Transverse colon (tissue), 4 donors: ENCODE data around the gene ZNF554. TPM values are rescaled to one million over a fixed set of nuclear protein-coding genes. Genes with fewer than 3 reads are reported as not detected.

Experiments
- DNase-seq: peaks from one replicate; pipeline ENCODE4 v3.0.0-alpha.2; 2019
- H3K27ac ChIP-seq, 4 donors: fragments of 200-600 bp; sonication (generic); 2 replicates each; pipeline ENCODE4 v1.5.1; 2016 to 2018; ENCODE audit warnings: inconsistent platforms in 4 of 4
- H3K27me3 ChIP-seq: fragments of 200-600 bp; sonication (generic); 2 replicates; pipeline ENCODE4 v1.5.1; 2017; ENCODE audit warnings: inconsistent platforms
- H3K36me3 ChIP-seq, 4 donors: fragments of 200-600 bp; sonication (generic); 2 replicates each; pipeline ENCODE4 v1.5.1; 2017 to 2019; ENCODE audit warnings: inconsistent platforms in 4 of 4
- H3K4me1 ChIP-seq, 4 donors: fragments of 200-600 bp; sonication (generic); 2 replicates each; pipeline ENCODE4 v1.5.1; 2017 to 2020; ENCODE audit warnings: inconsistent platforms in 4 of 4
- H3K4me3 ChIP-seq, 4 donors: fragments of 200-600 bp; sonication (generic); 1 replicate in 1 of 4; 2 replicates in 3 of 4; pipeline versions ENCODE4 v1.5.1 to v1.6.1; 2017 to 2019; ENCODE audit warnings: inconsistent platforms in 4 of 4
- H3K9me3 ChIP-seq, 2 donors: fragments of 200-600 bp; sonication (generic); 2 replicates each; pipeline ENCODE4 v1.5.1; 2017 to 2019; ENCODE audit warnings: inconsistent platforms in 2 of 2
- CTCF ChIP-seq, 5 experiments: fragments of 200-600 bp in 3 of 5; fragments of 450-650 bp in 2 of 5; sonication (generic) in 3 of 5; IDR thresholded peaks; 1 replicate in 2 of 5; 2 replicates in 3 of 5; pipeline ENCODE4 v1.5.1; 2016 to 2017; ENCODE audit warnings: antibody characterized with exemption in 5 of 5, inconsistent platforms in 3 of 5, mild to moderate bottlenecking in 2 of 5, moderate library complexity in 1 of 5
- EP300 ChIP-seq: sonication (generic); formaldehyde crosslinking; IDR thresholded peaks from one replicate; pipeline ENCODE4 v1.6.1; 2017; ENCODE audit warnings: antibody characterized with exemption, low read depth
- POLR2A ChIP-seq: fragments of 450-650 bp; IDR thresholded peaks from one replicate; pipeline ENCODE4 v1.6.1; 2016; ENCODE audit warnings: antibody characterized with exemption, mild to moderate bottlenecking, moderate library complexity
- POLR2AphosphoS5 ChIP-seq, 3 donors: sonication (generic); formaldehyde crosslinking; IDR thresholded peaks; one replicate each; pipeline ENCODE4 v1.6.1; 2016; ENCODE audit warnings: antibody characterized with exemption in 3 of 3
- WGBS, 2 donors: methylation state at CpG; one replicate each; pipeline ENCODE4 v1.1.5; 2018; ENCODE audit warnings: low coverage in 1 of 2; 5-methylcytosine and 5-hydroxymethylcytosine counted together
- in situ Hi-C, 4 donors: fragments of 200-750 bp; cut with MboI; loops; one replicate each; pipeline versions ENCODE4 v1.15.0 to v1.15.1; 2017; ENCODE audit warnings: low sequenced_read_pairs in 3 of 4, low pct_ligation_motif_present in 1 of 4, low pct_unique_long_range_greater_than_20kb in 1 of 4
- intact Hi-C: fragments of 100-400 bp; cut with DNase I; formaldehyde crosslinking; loops from one replicate; pipeline ENCODE4 v1.15.1; 2023; ENCODE audit warnings: low total_unique reads
- total RNA-seq, 4 donors: library from RNA; depleted of rRNA; stranded (reverse); fragments of >200 nt; gene quantifications; one replicate each; pipeline ENCODE4 v1.1.0, GENCODE V29; 2016

Gene ZNF554
- total RNA-seq, 4 donors from 2014 or later: 0.75 to 10.2 (median 4.9) TPM

GRCh38 chr19:2806736-2807378 is 12.8 kb upstream of the ZNF554 start:
- DNase-seq: no peak
- Histone ChIP-seq H3K27me3 (no peaks in the 10 kb centered on the region), H3K27ac (no peak overlapping the region), H3K4me1 (peaks cover 0 to 11% (median 7%) of the 10 kb centered on the region in 4 donors), H3K36me3 (peaks cover 0 to 9% (median 3%) of the 10 kb centered on the region in 4 donors), H3K4me3 (no peak overlapping the region), H3K9me3 (no peaks in the 10 kb centered on the region)
- in situ Hi-C loops: no loop called here
- TF ChIP-seq EP300: no peak
- no peak for TF ChIP-seq POLR2A
- TF ChIP-seq CTCF (IDR thresholded peaks at IDR 0.05): no peak
- no peak for TF ChIP-seq POLR2AphosphoS5 (IDR thresholded peaks at IDR 0.05)
- 94% methylated on average over 34 of the region's 34 CpGs; no CpG with 5 or more reads in 1 of the 2 donors for WGBS, 2 donors
- intact Hi-C loops: no loop called here

DNA sequence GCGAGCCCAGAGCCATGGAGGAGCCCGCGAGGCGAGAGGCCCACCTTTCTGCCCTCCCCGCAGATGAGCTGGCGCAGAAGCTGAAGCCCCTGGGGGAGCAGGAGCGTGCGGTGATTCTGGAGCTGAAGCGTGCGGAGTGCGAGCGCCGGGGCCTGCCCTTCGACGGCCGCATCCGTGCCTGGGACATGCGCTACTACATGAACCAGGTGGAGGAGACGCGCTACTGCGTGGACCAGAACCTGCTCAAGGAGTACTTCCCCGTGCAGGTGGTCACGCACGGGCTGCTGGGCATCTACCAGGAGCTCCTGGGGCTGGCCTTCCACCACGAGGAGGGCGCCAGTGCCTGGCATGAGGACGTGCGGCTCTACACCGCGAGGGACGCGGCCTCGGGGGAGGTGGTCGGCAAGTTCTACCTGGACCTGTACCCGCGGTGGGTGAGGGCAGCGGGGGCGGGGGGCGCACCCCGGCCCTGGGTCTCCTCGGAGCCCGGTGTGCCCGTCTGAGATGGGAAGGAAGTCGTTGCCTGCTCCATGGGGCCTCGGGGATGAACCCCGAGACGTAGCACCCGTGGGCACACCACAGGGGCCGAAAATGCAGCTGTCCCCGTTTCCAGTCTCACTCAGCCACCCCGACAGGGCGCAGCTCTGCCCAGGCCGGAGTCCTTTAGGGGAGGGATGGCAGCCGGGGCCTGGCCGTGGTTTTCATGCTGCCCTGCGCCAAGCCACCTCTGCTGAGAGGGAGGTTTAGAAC is 12.1 kb upstream of the ZNF554 start:
- Histone ChIP-seq H3K36me3 (peaks cover 0 to 9% (median 3%) of the 10 kb centered on the region in 4 donors), H3K27me3 (no peaks in the 10 kb centered on the region), H3K9me3 (no peaks in the 10 kb centered on the region), H3K4me1 (peaks cover 0 to 18% (median 14%) of the 10 kb centered on the region in 4 donors), H3K4me3 (no peak overlapping the region), H3K27ac (no peak overlapping the region)
- no peak for TF ChIP-seq CTCF (IDR thresholded peaks at IDR 0.05)
- no peak for TF ChIP-seq EP300
- no peak for TF ChIP-seq POLR2AphosphoS5 (IDR thresholded peaks at IDR 0.05)
- 95% methylated on average over 55 of the region's 56 CpGs; no CpG with 5 or more reads in 1 of the 2 donors for WGBS, 2 donors
- DNase-seq: no peak
- in situ Hi-C loops (no loop called here), intact Hi-C loops (no loop called here)

GRCh38 chr19:2808129-2808941 is 11.3 kb upstream of the ZNF554 start:
- TF ChIP-seq EP300: no peak
- no peak for TF ChIP-seq POLR2AphosphoS5 (IDR thresholded peaks at IDR 0.05)
- TF ChIP-seq POLR2A: no peak
- TF ChIP-seq CTCF (IDR thresholded peaks at IDR 0.05): no peak
- WGBS, 2 donors: 97% methylated on average over 40 of the region's 41 CpGs; no CpG with 5 or more reads in 1 of the 2 donors
- no peaks in the 10 kb centered on the region for H3K27me3 ChIP-seq
- intact Hi-C loops: no loop called here
- no peak for DNase-seq
- H3K4me3 ChIP-seq: no peak overlapping the region
- no peaks in the 10 kb centered on the region for H3K9me3 ChIP-seq
- H3K27ac ChIP-seq: no peak overlapping the region
- peaks cover 0 to 19% (median 16%) of the 10 kb centered on the region in 4 donors for H3K4me1 ChIP-seq
- in situ Hi-C loops: no loop called here
- peaks cover 0 to 9% (median 3%) of the 10 kb centered on the region in 4 donors for H3K36me3 ChIP-seq
